Measurements from ENCODE around the gene AMDHD2.
A peak's percentile ranks its signal among the peaks of the same experiment; 100 is the strongest.

AMDHD2 gene

GRCh38 chr16:2486645-2487516 is 33.3 kb upstream of the AMDHD2 start:
- peaks cover 13% of the 10 kb centered on the region for H3K36me3 ChIP-seq (ENCODE audit: control insufficient read depth, low read length)
- H3K4me2 ChIP-seq (ENCODE audit: low read length) = peak overlapping the region; percentile 40
- H3K4me3 ChIP-seq (ENCODE audit: low read length) = no peak overlapping the region; the same call in 1 of the 2 replicates
- H3K4me1 ChIP-seq (ENCODE audit: control insufficient read depth, low read length) = peaks cover 14% of the 10 kb centered on the region
- H3K9me3 ChIP-seq (ENCODE audit: control insufficient read depth, insufficient read depth, low read length) = no peaks in the 10 kb centered on the region
- H3K27ac ChIP-seq (ENCODE audit: low read depth, low read length) = no peak overlapping the region
- 0 out of 2 replicates have a peak, but pooled peaks cover 6% of the 10 kb centered on the region for H4K20me1 ChIP-seq (ENCODE audit: control insufficient read depth, insufficient read depth, low read depth, low read length)
- no peaks in the 10 kb centered on the region for H3K9me2 ChIP-seq (replicated peaks; ENCODE audit: control insufficient read depth, low read length)
- no peaks in the 10 kb centered on the region for H3F3A ChIP-seq (ENCODE audit: control insufficient read depth, insufficient read depth)
- TF ChIP-seq CTCF (IDR thresholded peaks at IDR 0.05; ENCODE audit: low read depth, low read length, poor library complexity, severe bottlenecking) (peak; percentile 19), EZH2phosphoT487 (IDR thresholded peaks at IDR 0.05; ENCODE audit: borderline replicate concordance, low read length) (no peak)
- H3K79me2 ChIP-seq (ENCODE audit: control insufficient read depth, low read length) = peaks cover 51% of the 10 kb centered on the region
- no peaks in the 10 kb centered on the region for H3K27me3 ChIP-seq (ENCODE audit: control insufficient read depth, low read length)

GRCh38 chr16:2487517-2487842 is 32.7 kb upstream of the AMDHD2 start:
- Histone ChIP-seq H3K4me2 (ENCODE audit: low read length) (peak overlapping the region; percentile 40), H3K27me3 (ENCODE audit: control insufficient read depth, low read length) (no peaks in the 10 kb centered on the region)

GRCh38 chr16:2487903-2488531 is 32.2 kb upstream of the AMDHD2 start:
- peak overlapping the region; percentile 40; the same call in 1 of the 2 replicates for H3K4me2 ChIP-seq (ENCODE audit: low read length)

More at GRCh38 chr16:2487517-2487842, 32.7 kb upstream of the AMDHD2 start:
- Histone ChIP-seq H3K9me3 (ENCODE audit: control insufficient read depth, insufficient read depth, low read length) (no peaks in the 10 kb centered on the region), H3K4me3 (ENCODE audit: low read length) (no peak overlapping the region), H3K79me2 (ENCODE audit: control insufficient read depth, low read length) (peaks cover 51% of the 10 kb centered on the region), H3K9me2 (replicated peaks; ENCODE audit: control insufficient read depth, low read length) (no peaks in the 10 kb centered on the region), H3K27ac (ENCODE audit: low read depth, low read length) (no peak overlapping the region), H3K4me1 (ENCODE audit: control insufficient read depth, low read length) (peaks cover 14% of the 10 kb centered on the region), H3F3A (ENCODE audit: control insufficient read depth, insufficient read depth) (no peaks in the 10 kb centered on the region), H4K20me1 (ENCODE audit: control insufficient read depth, insufficient read depth, low read depth, low read length) (0 out of 2 replicates have a peak, but pooled peaks cover 6% of the 10 kb centered on the region), H3K36me3 (ENCODE audit: control insufficient read depth, low read length) (peaks cover 13% of the 10 kb centered on the region)
- TF ChIP-seq CTCF (IDR thresholded peaks at IDR 0.05; ENCODE audit: low read depth, low read length, poor library complexity, severe bottlenecking) (no peak), EZH2phosphoT487 (IDR thresholded peaks at IDR 0.05; ENCODE audit: borderline replicate concordance, low read length) (no peak)

More at GRCh38 chr16:2487903-2488531, 32.2 kb upstream of the AMDHD2 start:
- H3K27me3 ChIP-seq (ENCODE audit: control insufficient read depth, low read length) = no peaks in the 10 kb centered on the region
- H3K79me2 ChIP-seq (ENCODE audit: control insufficient read depth, low read length) = peaks cover 51% of the 10 kb centered on the region
- H4K20me1 ChIP-seq (ENCODE audit: control insufficient read depth, insufficient read depth, low read depth, low read length) = 0 out of 2 replicates have a peak, but pooled peaks cover 6% of the 10 kb centered on the region
- H3K4me1 ChIP-seq (ENCODE audit: control insufficient read depth, low read length) = peaks cover 14% of the 10 kb centered on the region
- H3K9me2 ChIP-seq (replicated peaks; ENCODE audit: control insufficient read depth, low read length) = no peaks in the 10 kb centered on the region
- no peak overlapping the region for H3K4me3 ChIP-seq (ENCODE audit: low read length)
- no peaks in the 10 kb centered on the region for H3K9me3 ChIP-seq (ENCODE audit: control insufficient read depth, insufficient read depth, low read length)
- no peak for TF ChIP-seq CTCF (IDR thresholded peaks at IDR 0.05; ENCODE audit: low read depth, low read length, poor library complexity, severe bottlenecking)
- no peak for TF ChIP-seq EZH2phosphoT487 (IDR thresholded peaks at IDR 0.05; ENCODE audit: borderline replicate concordance, low read length)
- H3K36me3 ChIP-seq (ENCODE audit: control insufficient read depth, low read length) = peaks cover 13% of the 10 kb centered on the region
- no peak overlapping the region for H3K27ac ChIP-seq (ENCODE audit: low read depth, low read length)
- H3F3A ChIP-seq (ENCODE audit: control insufficient read depth, insufficient read depth) = no peaks in the 10 kb centered on the region

All from DOHH2 (cell line).